Measurements from ENCODE around the gene PRH1. TPM values are rescaled to one million over a fixed set of nuclear protein-coding genes. Genes with fewer than 3 reads are reported as not detected.

PRH1 gene
- total and polyA plus RNA-seq, 2 experiments from 2014 or later: 12.3 to 19.0 TPM

GRCh38 chr12:10853776-10854175, 30.3 kb downstream of the PRH1 start:
- no peaks in the 10 kb centered on the region for H3K27me3 ChIP-seq
- no peak overlapping the region for H3K4me3 ChIP-seq
- no peaks in the 10 kb centered on the region for H3K36me3 ChIP-seq (replicated peaks; ENCODE audit: insufficient read depth, low read depth)
- no peak overlapping the region for H2AFZ ChIP-seq
- 92% methylated on average over 2 of the region's 2 CpGs for WGBS (ENCODE audit: low lambda C conversion rate, missing lambda C conversion rate)
- no peaks in the 10 kb centered on the region for H4K20me1 ChIP-seq (ENCODE audit: insufficient read depth, poor library complexity, severe bottlenecking)
- H3K9me2 ChIP-seq (replicated peaks; ENCODE audit: insufficient read depth): no peaks in the 10 kb centered on the region
- H3K79me2 ChIP-seq: no peaks in the 10 kb centered on the region
- no peak for DNase-seq (ENCODE audit: low spot score)
- TF ChIP-seq EZH2phosphoT487 (IDR thresholded peaks at IDR 0.05; ENCODE audit: low read depth, severe bottlenecking, unreplicated experiment) (no peak), EZH2 (IDR thresholded peaks at IDR 0.05; ENCODE audit: borderline replicate concordance) (no peak), CTCF (IDR thresholded peaks at IDR 0.05; ENCODE audit: poor library complexity) (no peak)
- no peak overlapping the region for H3K4me2 ChIP-seq
- no peaks in the 10 kb centered on the region for H3K9me3 ChIP-seq (ENCODE audit: low read depth)
- H3K4me1 ChIP-seq (ENCODE audit: insufficient read depth): no peaks in the 10 kb centered on the region
- H3K27ac ChIP-seq: no peak overlapping the region

GRCh38 chr12:10851243-10851858, 32.7 kb downstream of the PRH1 start:
- 78% methylated on average over 4 of the region's 4 CpGs for WGBS (ENCODE audit: low lambda C conversion rate, missing lambda C conversion rate)
- no peaks in the 10 kb centered on the region for H4K20me1 ChIP-seq (ENCODE audit: insufficient read depth, poor library complexity, severe bottlenecking)

GRCh38 chr12:10849425-10849878, 34.6 kb downstream of the PRH1 start, which contains the start of gene PRR4:
PRR4 (minus strand) TSS chr12:10849475; CDS start chr12:10849437, 38 bp downstream.
- TF ChIP-seq EZH2phosphoT487 (IDR thresholded peaks at IDR 0.05; ENCODE audit: low read depth, severe bottlenecking, unreplicated experiment): no peak
- no peak for TF ChIP-seq CTCF (IDR thresholded peaks at IDR 0.05; ENCODE audit: poor library complexity)
- TF ChIP-seq EZH2 (IDR thresholded peaks at IDR 0.05; ENCODE audit: borderline replicate concordance): no peak
- H3K9me2 ChIP-seq (replicated peaks; ENCODE audit: insufficient read depth): no peaks in the 10 kb centered on the region
- no peak within 1 kb of the TSS for H3K4me3 ChIP-seq
- DNase-seq (ENCODE audit: low spot score): no peak
- H2AFZ ChIP-seq: no peak within 1 kb of the TSS
- no peaks in the 10 kb centered on the region for H3K79me2 ChIP-seq
- WGBS (ENCODE audit: low lambda C conversion rate, missing lambda C conversion rate): 98% methylated on average over 4 of the region's 4 CpGs
- no peaks in the 10 kb centered on the region for H3K4me1 ChIP-seq (ENCODE audit: insufficient read depth)
- no peak within 1 kb of the TSS for H3K4me2 ChIP-seq
- H3K36me3 ChIP-seq (replicated peaks; ENCODE audit: insufficient read depth, low read depth): no peaks in the 10 kb centered on the region
- no peaks in the 10 kb centered on the region for H4K20me1 ChIP-seq (ENCODE audit: insufficient read depth, poor library complexity, severe bottlenecking)
- H3K27me3 ChIP-seq: no peaks in the 10 kb centered on the region
- no peaks in the 10 kb centered on the region for H3K9me3 ChIP-seq (ENCODE audit: low read depth)
- H3K27ac ChIP-seq: no peak within 1 kb of the TSS

More at GRCh38 chr12:10851243-10851858, 32.7 kb downstream of the PRH1 start:
- Histone ChIP-seq H3K27me3 (no peaks in the 10 kb centered on the region), H3K4me2 (no peak overlapping the region), H3K9me3 (ENCODE audit: low read depth) (no peaks in the 10 kb centered on the region), H3K4me1 (ENCODE audit: insufficient read depth) (no peaks in the 10 kb centered on the region), H3K9me2 (replicated peaks; ENCODE audit: insufficient read depth) (no peaks in the 10 kb centered on the region), H3K36me3 (replicated peaks; ENCODE audit: insufficient read depth, low read depth) (no peaks in the 10 kb centered on the region), H3K79me2 (no peaks in the 10 kb centered on the region), H2AFZ (no peak overlapping the region), H3K27ac (no peak overlapping the region), H3K4me3 (no peak overlapping the region)
- no peak for TF ChIP-seq EZH2 (IDR thresholded peaks at IDR 0.05; ENCODE audit: borderline replicate concordance)
- TF ChIP-seq EZH2phosphoT487 (IDR thresholded peaks at IDR 0.05; ENCODE audit: low read depth, severe bottlenecking, unreplicated experiment): no peak
- no peak for TF ChIP-seq CTCF (IDR thresholded peaks at IDR 0.05; ENCODE audit: poor library complexity)
- DNase-seq (ENCODE audit: low spot score): no peak

All from hepatocyte (in vitro differentiated cells).